NCI-H146 treated with DMSO at 0.1 percent for 48 hours (cell line): ENCODE results near the gene CDC25B.
"Not testable (repeated sequence)": the region's sequence is repeated elsewhere in the genome, so short reads cannot be mapped to it uniquely, and the experiment has no call there.

Source experiments
- DNase-seq: peaks from one replicate; lab custom pipeline; 2025; ENCODE audit not compliant: unreplicated experiment; lab: John Stamatoyannopoulos, UW

The CDC25B gene

GRCh38 chr20:3784216-3784853 is 11.8 kb upstream of the CDC25B start:
- DNase-seq = no peak

- DNase-seq = no peak
Measured at GRCh38 chr20:3784863-3785239, 11.3 kb upstream of the CDC25B start.

- DNase-seq = no peak
Measured at GRCh38 chr20:3785240-3786125, 10.6 kb upstream of the CDC25B start.

- DNase-seq = peak; percentile 24
Measured at GRCh38 chr20:3786126-3786484, 10.0 kb upstream of the CDC25B start.

GRCh38 chr20:3786665-3787323 is 9.3 kb upstream of the CDC25B start, which contains the start of gene CENPB:
Gene CENPB (minus strand): TSS chr20:3786740. CDS start chr20:3786483, 257 bp downstream.
- DNase-seq = peak; percentile 76

GRCh38 chr20:3787324-3788014 is 8.6 kb upstream of the CDC25B start:
- no peak for DNase-seq

- DNase-seq = no peak
Measured at GRCh38 chr20:3788685-3789155, 7.4 kb upstream of the CDC25B start.

GRCh38 chr20:3789201-3789600 is 6.9 kb upstream of the CDC25B start:
- not testable (repeated sequence) for DNase-seq

- not testable (repeated sequence) for DNase-seq
Measured at GRCh38 chr20:3794168-3794567, 1.9 kb upstream of the CDC25B start.

- DNase-seq = no peak
Measured at GRCh38 chr20:3794701-3795420, 1.2 kb upstream of the CDC25B start.

GRCh38 chr20:3796477-3797225 is 541 bp downstream of the CDC25B start:
- DNase-seq = no peak

- DNase-seq = no peak
Measured at GRCh38 chr20:3797226-3797545, 1.1 kb downstream of the CDC25B start.

- DNase-seq = no peak
Measured at GRCh38 chr20:3797592-3798372, 1.7 kb downstream of the CDC25B start.

- DNase-seq = no peak
Measured at GRCh38 chr20:3798373-3798768, 2.3 kb downstream of the CDC25B start.

- no peak for DNase-seq
Measured at GRCh38 chr20:3798908-3799248, 2.8 kb downstream of the CDC25B start.

GRCh38 chr20:3800256-3800877 is 4.3 kb downstream of the CDC25B start:
- DNase-seq = no peak

- no peak for DNase-seq
Measured at GRCh38 chr20:3800878-3801260, 4.8 kb downstream of the CDC25B start.

- no peak for DNase-seq
Measured at GRCh38 chr20:3801299-3801698, 5.2 kb downstream of the CDC25B start.

- DNase-seq = no peak
Measured at GRCh38 chr20:3801846-3802245, 5.7 kb downstream of the CDC25B start.
